NCI-H1105 treated with DMSO at 0.1 percent for 48 hours (cell line): ENCODE measurements around the gene TMBIM6.

Experiments used
- DNase-seq: peaks from one replicate; lab custom pipeline; 2025; lab: John Stamatoyannopoulos, UW

Gene TMBIM6

GRCh38 chr12:49798248-49798647 lies 56.9 kb downstream of the TMBIM6 start:
- no peak for DNase-seq

GRCh38 chr12:49798934-49799333 lies 57.6 kb downstream of the TMBIM6 start:
- no peak for DNase-seq

GRCh38 chr12:49800421-49801140 lies 59.2 kb downstream of the TMBIM6 start:
- DNase-seq, result no peak

GRCh38 chr12:49801141-49802063 lies 60.0 kb downstream of the TMBIM6 start:
- DNase-seq, result no peak

GRCh38 chr12:49803693-49804450 lies 62.5 kb downstream of the TMBIM6 start:
- no peak for DNase-seq

GRCh38 chr12:49804821-49805220 lies 63.5 kb downstream of the TMBIM6 start:
- no peak for DNase-seq

GRCh38 chr12:49805409-49805808 lies 64.1 kb downstream of the TMBIM6 start:
- no peak for DNase-seq

GRCh38 chr12:49806321-49806813 lies 65.0 kb downstream of the TMBIM6 start:
- DNase-seq, result no peak

- DNase-seq, result no peak
Observed at GRCh38 chr12:49806877-49807276, 65.5 kb downstream of the TMBIM6 start.

GRCh38 chr12:49807991-49808580 lies 66.7 kb downstream of the TMBIM6 start:
- no peak for DNase-seq

- no peak for DNase-seq
Observed at GRCh38 chr12:49808686-49809380, 67.5 kb downstream of the TMBIM6 start.

- DNase-seq, result no peak
Observed at GRCh38 chr12:49809381-49809905, 68.1 kb downstream of the TMBIM6 start.

GRCh38 chr12:49809906-49810389 lies 68.6 kb downstream of the TMBIM6 start:
- DNase-seq, result no peak

GRCh38 chr12:49811136-49811535 lies 69.8 kb downstream of the TMBIM6 start:
- DNase-seq, result no peak

GRCh38 chr12:49811961-49812401 lies 70.6 kb downstream of the TMBIM6 start:
- DNase-seq, result no peak

- no peak for DNase-seq
Observed at GRCh38 chr12:49813131-49813530, 71.8 kb downstream of the TMBIM6 start.
